Stomach (tissue), 9 donors: ENCODE measurements around the gene PDE4D. TPM values are rescaled to one million over a fixed set of nuclear protein-coding genes. Genes with fewer than 3 reads are reported as not detected.

Source experiments
- DNase-seq, 2 donors: peaks; one replicate each; pipeline versions ENCODE4 v3.0.0 to v3.0.0-alpha.2; 2013 to 2019
- H3K27ac ChIP-seq, 5 donors: fragments of 200-600 bp in 4 of 5; sonication (generic) in 4 of 5; one replicate each; pipeline ENCODE4 v1.5.1; 2013 to 2019; ENCODE audit warnings: mild to moderate bottlenecking in 1 of 5, moderate library complexity in 1 of 5
- H3K27me3 ChIP-seq, 3 donors: fragments of 200-600 bp; sonication (generic); one replicate each; pipeline ENCODE4 v1.5.1; 2017 to 2019; ENCODE audit warnings: mixed run types in 1 of 3
- H3K36me3 ChIP-seq, 4 donors: fragments of 200-600 bp; sonication (generic); 1 replicate in 3 of 4; 2 replicates in 1 of 4; pipeline ENCODE4 v1.5.1; 2016 to 2019
- H3K4me1 ChIP-seq, 4 donors: fragments of 200-600 bp; sonication (generic); one replicate each; pipeline ENCODE4 v1.5.1; 2016 to 2019
- H3K4me3 ChIP-seq, 4 donors: fragments of 200-600 bp; sonication (generic) in 3 of 4; one replicate each; pipeline ENCODE4 v1.5.1; 2016 to 2019; ENCODE audit warnings: mild to moderate bottlenecking in 1 of 4
- H3K9me3 ChIP-seq, 4 donors: fragments of 200-600 bp; sonication (generic); one replicate each; pipeline ENCODE4 v1.5.1; 2016 to 2019
- EP300 ChIP-seq: sonication (generic); formaldehyde crosslinking; IDR thresholded peaks from one replicate; pipeline ENCODE4 v1.6.1; 2017; ENCODE audit warnings: antibody characterized with exemption
- POLR2A ChIP-seq, 4 donors: fragments of 450-650 bp; IDR thresholded peaks; one replicate each; pipeline ENCODE4 v1.6.1; 2016; ENCODE audit warnings: antibody characterized with exemption in 4 of 4, control low read depth in 2 of 4, mild to moderate bottlenecking in 1 of 4, moderate library complexity in 1 of 4
- POLR2AphosphoS5 ChIP-seq, 3 donors: sonication (generic); formaldehyde crosslinking; IDR thresholded peaks; one replicate each; pipeline ENCODE4 v1.6.1; 2016; ENCODE audit warnings: antibody characterized with exemption in 3 of 3
- WGBS, 5 donors: extraction: QIAGEN DNeasy Blood & Tissue Kit in 3 of 5; methylation state at CpG; one replicate each; pipeline versions ENCODE4 v1.1.5 to v1.1.7; 2013 to 2018; 5-methylcytosine and 5-hydroxymethylcytosine counted together
- intact Hi-C: fragments of 100-400 bp; cut with DNase I; formaldehyde crosslinking; loops from one replicate; pipeline ENCODE4 v1.15.1; 2023; ENCODE audit warnings: low total_unique reads
- polyA plus RNA-seq, 3 donors: library from polyadenylated mRNA; stranded (reverse); fragments of 200-250 nt; gene quantifications; one replicate each; pipeline ENCODE4 v1.2.3, GENCODE V29; 2013
- total RNA-seq, 5 donors: library from RNA; depleted of rRNA; stranded (reverse); fragments of >200 nt; gene quantifications; one replicate each; pipeline versions ENCODE4 v1.1.0 to v1.2.3, GENCODE V29; 2014 to 2016
- TF ChIP-seq, protein P1 (sequence below), 7 experiments: fragments of 450-650 bp in 4 of 7; fragments of 200-600 bp in 3 of 7; sonication (generic) in 3 of 7; IDR thresholded peaks; one replicate each; pipeline ENCODE4 v1.5.1; 2016 to 2019; ENCODE audit warnings: antibody characterized with exemption in 7 of 7, control low read depth in 2 of 7, mild to moderate bottlenecking in 1 of 7
- donor health status: healthy with polysubstance abuse.
- donor health status: Bipolar disorder and iron deficiency.
- donor health status: healthy.

The PDE4D gene
- total and polyA plus RNA-seq, 8 donors, result 3.1 to 147 (median 97.3) TPM

DNA sequence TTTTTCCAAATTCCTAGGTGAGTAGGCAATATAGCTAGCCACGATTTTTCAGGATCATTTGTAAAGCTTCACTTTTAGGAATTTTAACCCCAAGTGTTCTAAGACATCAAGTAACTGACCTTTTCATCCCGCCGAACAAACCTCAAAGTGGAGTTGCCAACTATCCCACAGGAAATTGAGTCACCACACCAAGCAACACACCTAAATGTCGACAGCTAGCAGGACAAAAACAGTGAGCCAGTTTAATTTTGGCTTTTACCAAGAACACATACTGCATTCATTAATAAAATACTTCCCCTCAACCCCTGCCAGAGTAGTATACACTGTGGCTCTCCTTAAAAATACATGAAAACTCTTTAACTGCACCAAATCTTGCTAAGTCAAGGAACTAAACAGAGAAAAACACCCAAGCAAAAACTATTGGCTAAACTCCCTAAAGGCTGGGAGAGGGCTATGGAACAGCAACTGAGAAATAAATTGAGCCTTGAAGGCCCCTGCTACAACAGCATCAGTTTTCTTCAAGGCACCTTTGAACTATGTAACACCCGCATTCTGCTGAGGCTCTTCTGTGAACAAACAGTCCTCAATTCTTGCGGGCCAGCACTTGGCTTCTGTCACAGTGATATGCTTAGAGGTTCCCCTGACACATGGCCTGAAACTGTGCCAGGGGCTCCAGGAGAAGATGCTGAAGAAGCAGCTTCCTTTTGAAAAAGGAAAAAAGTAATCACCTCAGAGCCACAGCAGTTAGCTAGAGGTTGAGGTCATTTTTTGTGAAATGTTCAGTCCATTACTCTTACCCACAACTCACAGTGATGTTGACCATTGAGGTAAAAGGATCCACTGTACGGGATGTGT is 851.1 kb downstream of the PDE4D start:
- Histone ChIP-seq H3K9me3 (no peaks in the 10 kb centered on the region), H3K4me1 (peaks cover 28 to 49% (median 39%) of the 10 kb centered on the region in 4 donors), H3K4me3 (no peak overlapping the region), H3K27me3 (no peaks in the 10 kb centered on the region), H3K36me3 (no peaks in the 10 kb centered on the region), H3K27ac (peak overlapping the region in 4 of 5 donors; percentile 47 to 95 (median 91))
- TF ChIP-seq EP300 (no peak), POLR2AphosphoS5 (IDR thresholded peaks at IDR 0.05) (peak in 1 of 3 donors; percentile 16)
- 33 to 55% (median 36%) methylated on average over 7 of the region's 7 CpGs for WGBS, 5 donors
- peak in 1 of 2 donors; percentile 32 for DNase-seq
- intact Hi-C loops, result no loop called here

DNA sequence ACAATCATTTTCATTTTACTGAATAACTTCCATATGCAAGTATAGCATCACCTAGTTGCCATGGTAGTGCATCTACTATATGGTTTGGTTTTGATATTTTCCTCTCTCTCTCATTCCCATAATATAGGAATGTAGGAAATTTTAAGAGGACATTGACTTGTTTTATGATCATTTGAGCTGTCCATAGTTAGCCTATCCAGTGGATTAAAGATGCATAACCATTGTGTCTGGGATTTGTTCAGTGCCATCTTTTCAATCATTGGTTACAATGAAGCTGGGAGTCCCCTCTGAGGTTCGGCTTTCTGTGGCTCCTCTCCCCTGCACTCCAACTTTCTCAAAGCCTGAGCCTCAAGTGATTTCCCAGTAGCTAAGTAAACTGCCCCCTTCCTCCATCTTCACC is 852.2 kb downstream of the PDE4D start:
- H3K36me3 ChIP-seq, result no peaks in the 10 kb centered on the region
- intact Hi-C loops, result no loop called here
- peaks cover 28 to 60% (median 44%) of the 10 kb centered on the region in 4 donors for H3K4me1 ChIP-seq
- peak overlapping the region in 4 of 5 donors; percentile 47 to 95 (median 91) for H3K27ac ChIP-seq
- H3K9me3 ChIP-seq, result no peaks in the 10 kb centered on the region
- TF ChIP-seq, protein P1, sequence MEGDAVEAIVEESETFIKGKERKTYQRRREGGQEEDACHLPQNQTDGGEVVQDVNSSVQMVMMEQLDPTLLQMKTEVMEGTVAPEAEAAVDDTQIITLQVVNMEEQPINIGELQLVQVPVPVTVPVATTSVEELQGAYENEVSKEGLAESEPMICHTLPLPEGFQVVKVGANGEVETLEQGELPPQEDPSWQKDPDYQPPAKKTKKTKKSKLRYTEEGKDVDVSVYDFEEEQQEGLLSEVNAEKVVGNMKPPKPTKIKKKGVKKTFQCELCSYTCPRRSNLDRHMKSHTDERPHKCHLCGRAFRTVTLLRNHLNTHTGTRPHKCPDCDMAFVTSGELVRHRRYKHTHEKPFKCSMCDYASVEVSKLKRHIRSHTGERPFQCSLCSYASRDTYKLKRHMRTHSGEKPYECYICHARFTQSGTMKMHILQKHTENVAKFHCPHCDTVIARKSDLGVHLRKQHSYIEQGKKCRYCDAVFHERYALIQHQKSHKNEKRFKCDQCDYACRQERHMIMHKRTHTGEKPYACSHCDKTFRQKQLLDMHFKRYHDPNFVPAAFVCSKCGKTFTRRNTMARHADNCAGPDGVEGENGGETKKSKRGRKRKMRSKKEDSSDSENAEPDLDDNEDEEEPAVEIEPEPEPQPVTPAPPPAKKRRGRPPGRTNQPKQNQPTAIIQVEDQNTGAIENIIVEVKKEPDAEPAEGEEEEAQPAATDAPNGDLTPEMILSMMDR (IDR thresholded peaks at IDR 0.05), result no peak
- no peak for TF ChIP-seq POLR2AphosphoS5 (IDR thresholded peaks at IDR 0.05)
- no peak for TF ChIP-seq EP300
- no peak for TF ChIP-seq POLR2A (IDR thresholded peaks at IDR 0.05)
- no peak for DNase-seq
- H3K4me3 ChIP-seq, result no peak overlapping the region
- H3K27me3 ChIP-seq, result no peaks in the 10 kb centered on the region
- WGBS, 5 donors, result 43 to 69% (median 67%) methylated on average over 1 of the region's 1 CpG

DNA sequence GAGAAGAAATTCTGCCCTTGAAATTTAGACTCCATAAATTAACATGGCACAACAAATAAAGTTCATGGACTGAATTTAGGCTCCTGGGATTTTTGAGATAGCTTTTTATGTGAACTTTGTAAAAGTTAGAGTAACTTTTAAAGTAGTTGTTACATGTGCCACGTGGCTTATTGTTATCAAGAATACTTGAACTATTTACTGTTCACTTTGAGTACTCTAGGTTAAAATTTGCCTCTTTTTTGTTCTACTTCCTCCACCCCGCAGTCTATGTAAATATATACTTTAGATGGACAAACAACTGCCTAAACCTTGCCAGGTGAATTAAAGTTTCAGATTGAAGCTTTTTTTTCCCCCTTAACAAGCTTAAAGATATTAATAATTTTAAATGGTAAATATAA is 852.7 kb downstream of the PDE4D start:
- TF ChIP-seq EP300 (no peak), POLR2AphosphoS5 (IDR thresholded peaks at IDR 0.05) (no peak)
- TF ChIP-seq, protein P1 (IDR thresholded peaks at IDR 0.05), result no peak
- no peaks in the 10 kb centered on the region for H3K9me3 ChIP-seq
- DNase-seq, result peak in 1 of 2 donors; percentile 23
- H3K4me3 ChIP-seq, result peak overlapping the region in 2 of 4 donors; percentile 63 to 86
- no peaks in the 10 kb centered on the region for H3K27me3 ChIP-seq
- peaks cover 28 to 65% (median 47%) of the 10 kb centered on the region in 4 donors for H3K4me1 ChIP-seq
- no peaks in the 10 kb centered on the region for H3K36me3 ChIP-seq
- WGBS, 5 donors, result 15 to 48% (median 39%) methylated on average over 2 of the region's 2 CpGs
- peak overlapping the region in 4 of 5 donors; percentile 84 to 95 (median 91) for H3K27ac ChIP-seq
- intact Hi-C loops, result no loop called here

GRCh38 chr5:59040024-59040803 is 853.3 kb downstream of the PDE4D start:
- 10 to 29% (median 20%) methylated on average over 13 of the region's 13 CpGs for WGBS, 5 donors
- peaks cover 28 to 71% (median 50%) of the 10 kb centered on the region in 4 donors for H3K4me1 ChIP-seq
- H3K27ac ChIP-seq, result peak overlapping the region; percentile 84 to 95 (median 90)
- DNase-seq, result peak in 1 of 2 donors; percentile 31
- intact Hi-C loops, result no loop called here
- H3K9me3 ChIP-seq, result no peaks in the 10 kb centered on the region
- H3K4me3 ChIP-seq, result peak overlapping the region; percentile 63 to 86 (median 81)
- TF ChIP-seq POLR2AphosphoS5 (IDR thresholded peaks at IDR 0.05) (peak in 2 of 3 donors; percentile 30 to 50), EP300 (no peak)
- H3K27me3 ChIP-seq, result no peaks in the 10 kb centered on the region
- no peaks in the 10 kb centered on the region for H3K36me3 ChIP-seq
